Peyer's patch (tissue), 4 donors: Measurements from ENCODE around the gene TBC1D10B.

Experiments
- CTCF ChIP-seq, 6 experiments: fragments of 450-650 bp in 4 of 6; fragments of 200-600 bp in 2 of 6; sonication (generic) in 1 of 6; IDR thresholded peaks; one replicate each; pipeline ENCODE4 v1.5.1; 2017 to 2019; ENCODE audit warnings: antibody characterized with exemption in 6 of 6, mild to moderate bottlenecking in 3 of 6, moderate library complexity in 1 of 6
- POLR2A ChIP-seq, 2 donors: fragments of 450-650 bp; IDR thresholded peaks; one replicate each; pipeline ENCODE4 v1.5.1; 2017; ENCODE audit warnings: antibody characterized with exemption in 2 of 2, mild to moderate bottlenecking in 2 of 2, moderate library complexity in 2 of 2

- TF ChIP-seq POLR2A (IDR thresholded peaks at IDR 0.05): no peak
- TF ChIP-seq CTCF (IDR thresholded peaks at IDR 0.05): no peak
These were observed 980 bp downstream of the TBC1D10B start for GRCh38 chr16:30369091-30369937.
